Effector CD4-positive, alpha-beta T cell (primary cell): Measurements from ENCODE around the gene LRRTM3.

Experiments used
- DNase-seq: peaks from one replicate; pipeline ENCODE4 v3.0.0-alpha.2; 2020

LRRTM3 gene

GRCh38 chr10:67033878-67034277 lies 108.0 kb downstream of the LRRTM3 start:
- no peak for DNase-seq

GRCh38 chr10:67036808-67037207 lies 111.0 kb downstream of the LRRTM3 start:
- DNase-seq, result no peak

- DNase-seq, result no peak
These were observed 117.2 kb downstream of the LRRTM3 start for GRCh38 chr10:67043041-67043440.

GRCh38 chr10:67045404-67045803 lies 119.6 kb downstream of the LRRTM3 start:
- DNase-seq, result no peak

DNA sequence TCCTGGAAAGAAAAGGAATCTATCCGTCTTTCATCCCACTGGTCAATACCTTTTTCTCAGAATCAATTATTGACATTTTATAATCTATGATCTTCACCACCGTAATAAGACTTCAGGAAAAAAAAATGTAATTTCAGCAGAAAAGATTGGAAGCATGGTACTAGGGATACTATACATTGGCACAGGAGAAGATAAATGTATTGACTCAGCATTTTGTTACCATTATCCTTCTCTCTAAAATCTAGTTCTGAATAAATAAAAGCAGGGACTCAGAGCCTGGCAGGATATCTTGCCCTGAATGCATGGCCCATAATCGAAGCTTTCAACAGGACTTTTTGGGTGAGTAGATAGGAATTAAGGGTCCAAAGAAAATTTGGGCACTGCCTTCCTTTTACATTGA lies 120.7 kb downstream of the LRRTM3 start:
- DNase-seq, result no peak

DNA sequence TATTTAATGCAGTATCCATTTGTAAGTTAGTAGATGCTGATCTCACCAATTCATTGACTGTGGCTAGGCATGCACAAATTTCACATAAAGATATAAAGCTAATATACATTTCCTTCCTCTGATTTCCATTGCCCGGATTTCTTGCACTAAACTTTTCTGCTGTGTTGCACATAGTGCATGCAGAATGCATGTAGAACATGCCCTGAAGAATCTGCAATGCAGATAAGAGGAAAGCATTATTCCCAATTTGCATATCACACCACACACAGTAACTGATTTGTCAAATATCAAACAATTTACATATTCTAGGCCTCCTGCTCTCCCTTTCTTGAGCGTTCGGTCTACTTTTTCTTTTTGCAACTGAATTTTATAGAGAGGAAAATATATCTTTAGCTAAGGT lies 124.2 kb downstream of the LRRTM3 start:
- no peak for DNase-seq

- DNase-seq, result no peak
These were observed 124.6 kb downstream of the LRRTM3 start for GRCh38 chr10:67050415-67050814.

GRCh38 chr10:67072654-67073053 lies 146.8 kb downstream of the LRRTM3 start:
- DNase-seq, result no peak

DNA sequence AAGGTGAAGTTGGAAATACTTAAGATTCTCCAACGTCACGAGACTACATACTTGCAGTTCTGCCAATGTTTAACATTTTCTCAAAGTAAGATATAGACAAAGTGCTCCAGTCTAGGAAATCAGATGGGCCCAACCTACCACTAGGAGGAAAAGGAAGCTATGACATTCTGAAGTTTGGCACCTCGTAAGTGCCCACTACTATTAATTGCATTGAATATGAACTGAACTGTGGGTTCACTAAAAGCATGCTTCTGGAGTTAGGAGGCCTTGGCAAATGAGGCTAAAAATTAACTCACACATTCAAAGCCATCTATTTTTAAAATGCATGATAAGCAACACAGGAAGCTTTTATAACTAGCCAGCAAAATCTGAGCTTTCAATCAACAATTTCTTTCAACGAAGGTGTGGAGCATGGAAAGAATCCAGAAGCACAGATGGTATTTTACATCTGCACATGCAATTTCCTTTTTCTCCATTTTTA lies 149.7 kb downstream of the LRRTM3 start:
- DNase-seq, result no peak

- no peak for DNase-seq
These were observed 150.3 kb downstream of the LRRTM3 start for GRCh38 chr10:67076144-67076543.

GRCh38 chr10:67077376-67077775 lies 151.5 kb downstream of the LRRTM3 start:
- no peak for DNase-seq

GRCh38 chr10:67079126-67079525 lies 153.3 kb downstream of the LRRTM3 start:
- DNase-seq, result no peak

GRCh38 chr10:67086327-67087134 lies 160.7 kb downstream of the LRRTM3 start:
- no peak for DNase-seq

DNA sequence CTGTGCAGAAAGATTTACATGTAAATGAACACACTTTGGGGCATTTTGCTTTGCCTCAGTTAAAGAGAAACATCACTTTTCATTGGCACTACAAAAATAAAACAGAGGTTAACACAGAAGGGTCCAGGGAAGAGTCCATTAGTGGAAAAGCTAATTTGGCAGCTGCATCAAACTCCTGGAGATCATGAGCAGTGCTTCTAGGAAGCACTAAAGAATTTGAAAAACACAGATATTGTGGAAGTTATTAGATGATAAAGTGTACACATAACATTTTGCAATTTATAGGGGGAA lies 161.2 kb downstream of the LRRTM3 start:
- no peak for DNase-seq

DNA sequence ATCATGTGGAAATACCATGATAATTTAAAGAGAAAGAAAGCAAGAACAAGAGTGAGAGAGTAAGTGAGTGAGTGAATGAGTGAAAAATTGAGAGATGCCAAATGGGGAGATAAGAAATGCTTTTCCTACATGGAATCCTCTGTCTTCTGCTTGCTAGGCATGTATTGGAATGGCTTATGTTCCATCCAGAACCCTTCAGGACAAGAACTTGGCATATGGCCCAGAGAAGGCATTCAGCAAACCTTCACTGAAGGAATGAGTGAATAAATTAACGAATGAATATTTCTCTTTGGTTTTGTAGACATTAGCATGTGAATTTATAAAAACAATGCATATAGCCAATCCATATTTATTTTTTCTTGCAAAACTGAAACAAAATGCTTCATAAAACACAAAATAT lies 162.2 kb downstream of the LRRTM3 start:
- DNase-seq, result no peak

GRCh38 chr10:67095531-67095930 lies 169.7 kb downstream of the LRRTM3 start:
- DNase-seq, result no peak

- DNase-seq, result no peak
These were observed 172.6 kb downstream of the LRRTM3 start for GRCh38 chr10:67098461-67098860.

DNA sequence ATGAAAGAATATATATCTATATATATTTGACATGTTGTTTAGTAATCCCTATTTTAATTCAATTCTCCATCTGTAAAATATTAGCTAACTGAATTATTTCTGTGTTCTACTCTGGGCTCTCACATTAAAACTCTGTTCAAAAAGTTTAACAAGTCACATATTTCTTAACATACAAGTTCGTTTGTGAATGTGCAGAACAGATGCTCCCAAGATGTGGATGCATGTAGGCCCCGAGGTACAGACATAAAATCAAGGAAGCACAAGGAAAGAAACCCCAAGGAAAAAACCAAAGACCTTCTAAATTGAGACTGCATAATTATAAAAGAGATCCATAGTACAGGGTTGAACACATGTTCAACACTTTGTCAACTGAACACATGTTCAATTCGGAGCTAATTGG lies 175.1 kb downstream of the LRRTM3 start:
- no peak for DNase-seq

DNA sequence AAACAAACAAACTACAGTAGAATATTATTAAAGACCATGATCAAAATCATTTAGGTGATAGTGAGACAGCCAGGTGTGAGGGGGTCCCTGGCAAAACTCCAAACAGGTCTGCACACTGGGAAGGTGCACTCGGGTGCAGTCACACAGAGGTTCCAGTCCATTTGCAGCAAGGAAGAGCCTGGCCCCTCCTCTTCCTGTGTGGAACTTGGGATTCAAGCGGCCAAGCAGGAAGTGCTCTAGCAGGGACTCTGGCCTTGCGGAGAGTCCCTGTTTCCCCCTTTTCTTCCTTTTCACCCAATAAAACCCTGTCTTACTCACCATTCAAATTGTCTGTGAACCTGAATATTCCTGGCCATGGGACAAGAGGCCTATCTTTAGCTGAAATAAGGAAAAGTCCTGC lies 181.8 kb downstream of the LRRTM3 start:
- no peak for DNase-seq

DNA sequence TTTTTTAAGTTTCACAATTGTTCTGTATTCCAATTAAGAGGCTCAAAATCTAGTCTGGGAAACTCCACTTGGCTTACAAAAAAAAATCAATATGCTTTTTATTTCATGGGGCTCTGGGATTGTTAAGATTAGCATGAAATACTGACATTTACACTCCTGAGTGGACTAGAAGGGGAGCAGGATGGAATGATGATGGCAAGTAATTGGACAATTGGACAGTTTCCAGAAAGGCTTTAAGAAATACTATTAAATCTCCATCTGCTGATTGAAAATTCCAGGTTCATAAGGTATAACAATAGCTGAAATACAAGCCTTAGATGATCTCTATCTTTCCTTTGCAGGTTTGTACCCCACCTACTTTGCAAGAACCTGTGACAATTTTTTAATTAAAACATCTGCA lies 184.4 kb downstream of the LRRTM3 start:
- DNase-seq, result no peak

GRCh38 chr10:67112765-67113164 lies 186.9 kb downstream of the LRRTM3 start:
- no peak for DNase-seq

DNA sequence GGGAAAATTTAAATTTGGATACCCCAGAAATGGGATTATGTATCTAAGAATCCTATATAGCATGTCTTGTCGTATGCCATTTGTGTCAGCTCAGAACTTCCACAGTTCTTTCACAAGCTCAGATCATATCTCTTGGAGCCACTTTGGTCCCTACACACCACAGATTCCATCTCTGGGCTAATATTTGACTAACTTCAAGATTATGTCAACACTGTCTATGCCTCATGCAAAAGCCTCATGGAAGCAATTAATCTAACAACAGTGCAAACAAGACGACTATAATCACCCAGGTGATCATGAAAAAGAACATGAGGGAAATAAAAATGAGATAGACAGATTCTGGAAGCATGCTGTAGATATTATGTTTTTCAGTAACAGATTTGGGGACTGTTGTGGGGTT lies 189.1 kb downstream of the LRRTM3 start:
- DNase-seq, result no peak

DNA sequence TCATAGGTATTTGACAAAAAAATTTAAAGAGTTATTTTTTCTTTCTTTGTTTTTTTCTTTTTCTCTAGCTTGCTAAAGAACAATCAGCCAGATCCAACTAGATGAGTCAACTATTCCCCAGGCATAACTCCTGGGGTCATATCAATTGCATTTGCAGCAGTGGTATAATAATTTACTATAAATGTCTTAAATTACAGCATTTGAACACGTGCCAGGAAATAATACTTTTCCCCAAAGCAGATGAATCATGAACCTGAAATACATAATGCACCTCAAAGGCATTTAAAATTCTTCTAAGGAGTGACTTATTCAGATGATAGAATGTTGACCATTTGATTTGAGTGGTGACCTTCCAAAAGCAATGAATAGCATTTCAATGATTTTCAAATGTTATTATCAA lies 190.1 kb downstream of the LRRTM3 start:
- no peak for DNase-seq

DNA sequence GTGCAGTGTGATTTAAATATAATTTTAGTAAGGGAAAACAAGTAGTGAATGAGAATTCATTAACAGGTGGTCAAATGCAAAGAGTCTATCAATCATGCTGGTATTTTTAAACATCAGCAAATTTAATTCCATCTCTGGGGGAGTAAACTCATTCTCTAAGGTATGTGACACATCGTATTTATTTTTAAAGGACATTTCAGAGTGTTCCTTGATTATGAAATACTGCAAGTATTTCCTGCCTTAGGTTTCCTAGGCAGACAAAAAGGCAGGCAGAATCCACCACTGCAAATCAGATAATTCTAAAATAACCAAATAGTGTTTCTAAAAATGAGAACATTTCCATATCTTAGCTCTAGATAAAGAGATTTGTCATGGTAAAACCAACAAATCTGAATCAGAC lies 193.8 kb downstream of the LRRTM3 start:
- no peak for DNase-seq

- no peak for DNase-seq
These were observed 201.6 kb downstream of the LRRTM3 start for GRCh38 chr10:67127441-67127840.
